Esophagus muscularis mucosa (tissue), 4 donors: Measurements from ENCODE around the gene LTA. TPM values are rescaled to one million over a fixed set of nuclear protein-coding genes. Genes with fewer than 3 reads are reported as not detected.
A peak's percentile ranks its signal among the peaks of the same experiment; 100 is the strongest.

ENCODE experiments used
- DNase-seq: peaks from one replicate; pipeline ENCODE4 v3.0.0-alpha.2; 2017; ENCODE audit errors: extremely low spot score
- H3K27ac ChIP-seq, 4 donors: fragments of 200-600 bp; sonication (generic); replicated peaks in 1 of 4; 1 replicate in 3 of 4; 2 replicates in 1 of 4; pipeline ENCODE4 v1.5.1; 2016 to 2019; ENCODE audit warnings: mild to moderate bottlenecking in 1 of 4
- H3K27me3 ChIP-seq, 4 donors: fragments of 200-600 bp; sonication (generic); one replicate each; pipeline versions ENCODE4 v1.5.1 to v1.6.0; 2016 to 2019
- H3K36me3 ChIP-seq, 4 donors: fragments of 200-600 bp; sonication (generic); one replicate each; pipeline ENCODE4 v1.5.1; 2016 to 2019
- H3K4me1 ChIP-seq, 4 donors: fragments of 200-600 bp; sonication (generic); one replicate each; pipeline ENCODE4 v1.5.1; 2016 to 2019
- H3K4me3 ChIP-seq, 4 donors: fragments of 200-600 bp; sonication (generic); 1 replicate in 2 of 4; 2 replicates in 2 of 4; pipeline ENCODE4 v1.5.1; 2016 to 2019; ENCODE audit warnings: mild to moderate bottlenecking in 4 of 4, moderate library complexity in 1 of 4
- H3K9me3 ChIP-seq, 4 donors: fragments of 200-600 bp; sonication (generic); 1 replicate in 3 of 4; 2 replicates in 1 of 4; pipeline ENCODE4 v1.5.1; 2016 to 2019
- EP300 ChIP-seq: sonication (generic); formaldehyde crosslinking; IDR thresholded peaks from one replicate; pipeline ENCODE4 v1.6.1; 2017; ENCODE audit warnings: antibody characterized with exemption
- POLR2A ChIP-seq: fragments of 450-650 bp; IDR thresholded peaks from one replicate; pipeline ENCODE4 v1.6.1; 2017; ENCODE audit warnings: antibody characterized with exemption, moderate library complexity, mild to moderate bottlenecking, low read depth
- POLR2AphosphoS5 ChIP-seq, 2 donors: sonication (generic); formaldehyde crosslinking; IDR thresholded peaks; one replicate each; pipeline ENCODE4 v1.6.1; 2017; ENCODE audit warnings: antibody characterized with exemption in 2 of 2
- WGBS: methylation state at CpG from one replicate; pipeline ENCODE4 v1.1.5; 2018; 5-methylcytosine and 5-hydroxymethylcytosine counted together
- intact Hi-C: fragments of 100-400 bp; cut with DNase I; formaldehyde crosslinking; loops from one replicate; pipeline ENCODE4 v1.15.1; 2023
- total RNA-seq, 4 donors: library from RNA; depleted of rRNA; stranded (reverse); fragments of >200 nt; gene quantifications; one replicate each; pipeline versions ENCODE4 v1.1.0 to v1.2.1, GENCODE V29; 2016
- TF ChIP-seq, protein P1 (sequence below), 3 experiments: fragments of 200-600 bp in 2 of 3; fragments of 450-650 bp in 1 of 3; sonication (generic) in 2 of 3; IDR thresholded peaks; one replicate each; pipeline ENCODE4 v1.5.1; 2017 to 2019; ENCODE audit warnings: antibody characterized with exemption in 3 of 3, mild to moderate bottlenecking in 2 of 3, moderate library complexity in 1 of 3

Gene LTA
- total RNA-seq, 4 donors from 2014 or later = not detected

GRCh38 chr6:31615748-31616147 lies 43.7 kb downstream of the LTA start:
- no peak for DNase-seq
- peaks cover 3 to 5% (median 4%) of the 10 kb centered on the region in 4 donors for H3K4me1 ChIP-seq
- intact Hi-C loops = no loop called here
- peak overlapping the region; percentile 9 to 40 (median 17) for H3K4me3 ChIP-seq
- peak overlapping the region in 2 of 4 donors; percentile 28 to 34 for H3K27ac ChIP-seq
- H3K36me3 ChIP-seq = no peaks in the 10 kb centered on the region
- TF ChIP-seq, protein P1, sequence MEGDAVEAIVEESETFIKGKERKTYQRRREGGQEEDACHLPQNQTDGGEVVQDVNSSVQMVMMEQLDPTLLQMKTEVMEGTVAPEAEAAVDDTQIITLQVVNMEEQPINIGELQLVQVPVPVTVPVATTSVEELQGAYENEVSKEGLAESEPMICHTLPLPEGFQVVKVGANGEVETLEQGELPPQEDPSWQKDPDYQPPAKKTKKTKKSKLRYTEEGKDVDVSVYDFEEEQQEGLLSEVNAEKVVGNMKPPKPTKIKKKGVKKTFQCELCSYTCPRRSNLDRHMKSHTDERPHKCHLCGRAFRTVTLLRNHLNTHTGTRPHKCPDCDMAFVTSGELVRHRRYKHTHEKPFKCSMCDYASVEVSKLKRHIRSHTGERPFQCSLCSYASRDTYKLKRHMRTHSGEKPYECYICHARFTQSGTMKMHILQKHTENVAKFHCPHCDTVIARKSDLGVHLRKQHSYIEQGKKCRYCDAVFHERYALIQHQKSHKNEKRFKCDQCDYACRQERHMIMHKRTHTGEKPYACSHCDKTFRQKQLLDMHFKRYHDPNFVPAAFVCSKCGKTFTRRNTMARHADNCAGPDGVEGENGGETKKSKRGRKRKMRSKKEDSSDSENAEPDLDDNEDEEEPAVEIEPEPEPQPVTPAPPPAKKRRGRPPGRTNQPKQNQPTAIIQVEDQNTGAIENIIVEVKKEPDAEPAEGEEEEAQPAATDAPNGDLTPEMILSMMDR (IDR thresholded peaks at IDR 0.05) = no peak
- no peak for TF ChIP-seq POLR2AphosphoS5 (IDR thresholded peaks at IDR 0.05)
- TF ChIP-seq POLR2A = no peak
- TF ChIP-seq EP300 = no peak
- H3K9me3 ChIP-seq = no peaks in the 10 kb centered on the region
- whole genome bisulfite sequencing = 57% methylated on average over 7 of the region's 7 CpGs
- no peaks in the 10 kb centered on the region for H3K27me3 ChIP-seq

- intact Hi-C loops = no loop called here
- WGBS = 72% methylated on average over 2 of the region's 2 CpGs
- H3K4me3 ChIP-seq = no peak overlapping the region
- H3K27me3 ChIP-seq = no peaks in the 10 kb centered on the region
- DNase-seq = no peak
- H3K9me3 ChIP-seq = no peaks in the 10 kb centered on the region
- TF ChIP-seq POLR2AphosphoS5 (IDR thresholded peaks at IDR 0.05) (no peak), POLR2A (no peak), EP300 (no peak)
- TF ChIP-seq, protein P1 (IDR thresholded peaks at IDR 0.05) = no peak
- H3K27ac ChIP-seq = no peak overlapping the region
- H3K36me3 ChIP-seq = no peaks in the 10 kb centered on the region
- peaks cover 10 to 13% (median 13%) of the 10 kb centered on the region in 4 donors for H3K4me1 ChIP-seq
Observed at GRCh38 chr6:31617010-31617409, 44.9 kb downstream of the LTA start.

GRCh38 chr6:31619805-31620585 lies 47.9 kb downstream of the LTA start:
- H3K4me3 ChIP-seq = peak overlapping the region; percentile 69 to 88 (median 77)
- intact Hi-C loops = no loop called here
- H3K27ac ChIP-seq = peak overlapping the region; percentile 92 to 99 (median 96)
- peak; percentile 99 for DNase-seq
- peaks cover 15 to 25% (median 21%) of the 10 kb centered on the region in 4 donors for H3K36me3 ChIP-seq
- no peaks in the 10 kb centered on the region for H3K9me3 ChIP-seq
- WGBS = under 1% methylated on average over 50 of the region's 50 CpGs
- H3K27me3 ChIP-seq = no peaks in the 10 kb centered on the region
- H3K4me1 ChIP-seq = peaks cover 15 to 32% (median 24%) of the 10 kb centered on the region in 4 donors
- TF ChIP-seq, protein P1 (IDR thresholded peaks at IDR 0.05) = no peak
- TF ChIP-seq POLR2AphosphoS5 (IDR thresholded peaks at IDR 0.05) = peak; percentile 86 to 94
- peak; percentile 64 for TF ChIP-seq POLR2A
- no peak for TF ChIP-seq EP300

DNA sequence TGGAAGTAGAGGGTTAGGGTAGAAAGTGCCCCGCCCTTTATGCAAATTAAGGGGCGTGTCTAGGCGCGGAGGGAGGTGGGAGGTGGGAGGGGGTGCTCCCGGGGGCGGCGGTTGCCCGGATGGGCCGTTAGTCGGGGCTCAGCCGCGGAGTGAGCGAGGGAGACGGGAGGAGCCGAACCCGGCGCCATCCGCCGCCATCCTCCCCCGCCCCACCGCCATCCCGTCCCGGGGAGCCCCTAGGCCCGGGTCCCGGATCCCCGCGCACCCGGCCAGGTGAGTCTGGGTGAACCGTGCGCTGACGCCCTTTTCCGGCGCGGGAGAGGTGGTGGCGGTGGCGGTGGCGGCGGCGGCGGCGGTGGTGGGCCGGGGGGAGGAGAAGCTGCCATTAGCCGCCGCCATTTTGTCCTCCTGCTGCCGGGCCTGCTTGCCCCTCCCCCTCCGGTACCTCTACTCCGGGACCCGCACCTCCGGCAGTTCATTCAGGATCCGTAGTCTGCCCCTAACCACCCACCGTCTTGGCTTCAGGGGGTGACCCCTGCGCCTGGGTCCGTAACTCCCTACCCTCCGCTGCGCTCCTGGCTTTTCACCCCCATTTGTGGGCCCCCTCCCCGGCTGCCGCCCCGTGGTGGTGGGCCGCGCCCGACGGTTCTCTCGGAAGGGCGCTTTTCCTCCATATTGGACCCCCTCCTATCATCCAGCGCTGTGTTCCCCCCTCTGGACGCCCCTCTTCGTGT lies 48.7 kb downstream of the LTA start, which contains the start of gene PRRC2A:
TSS of gene PRRC2A (plus strand) at position 130 of the 734 bp plus-strand sequence. CDS start 2,075 bp downstream, outside the sequence.
- 0% methylated on average over 25 of the region's 67 CpGs for whole genome bisulfite sequencing
- Histone ChIP-seq H3K4me1 (peaks cover 15 to 32% (median 24%) of the 10 kb centered on the region in 4 donors), H3K27ac (peak within 1 kb of the TSS; percentile 92 to 99 (median 96)), H3K27me3 (no peaks in the 10 kb centered on the region), H3K9me3 (no peaks in the 10 kb centered on the region), H3K36me3 (peaks cover 23 to 33% (median 29%) of the 10 kb centered on the region in 4 donors), H3K4me3 (peak within 1 kb of the TSS; percentile 69 to 88 (median 77))
- intact Hi-C loops = no loop called here
- peak; percentile 94 for DNase-seq
- TF ChIP-seq EP300 = no peak
- TF ChIP-seq POLR2AphosphoS5 (IDR thresholded peaks at IDR 0.05) = peak; percentile 36 to 71
- TF ChIP-seq POLR2A = peak; percentile 91
- TF ChIP-seq, protein P1 (IDR thresholded peaks at IDR 0.05) = no peak
